ENCODE results near the gene PPM1B.

PPM1B gene

DNA sequence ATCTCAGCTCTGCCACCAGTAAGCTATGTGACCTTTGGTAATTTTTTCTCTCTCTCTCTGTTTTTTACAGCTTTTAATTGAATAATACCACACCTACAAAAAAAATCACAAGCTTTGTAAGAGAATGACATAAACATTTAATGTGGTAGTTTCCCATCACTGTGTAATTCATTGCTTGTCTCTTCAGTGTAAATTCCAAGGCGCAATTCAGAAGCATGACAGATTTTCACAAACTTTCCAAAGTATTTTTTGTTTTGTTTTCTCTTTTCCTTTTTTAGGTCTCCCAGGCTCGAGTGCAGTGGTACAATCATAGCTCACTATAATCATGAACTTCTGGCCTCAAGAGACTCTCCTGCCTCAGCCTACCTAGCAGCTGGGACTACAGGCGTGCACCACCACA lies 25.0 kb upstream of the PPM1B start:
- no peak overlapping the region for H3K27ac ChIP-seq (ENCODE audit: extremely low read depth, low read depth, low read length)
- TF ChIP-seq HIC1 (tag by site-specific recombination; IDR thresholded peaks at IDR 0.05) (no peak), ZNF837 (tag by site-specific recombination; IDR thresholded peaks at IDR 0.05) (no peak), ZNF350 (tag by site-specific recombination; IDR thresholded peaks at IDR 0.05) (no peak), ZNF701 (tag by site-specific recombination; IDR thresholded peaks at IDR 0.05) (no peak), ZNF548 (tag by site-specific recombination; IDR thresholded peaks at IDR 0.05) (no peak), WT1 (tag by site-specific recombination; IDR thresholded peaks at IDR 0.05) (no peak), HOXD13 (CRISPR knock-in tag; IDR thresholded peaks at IDR 0.05; ENCODE audit: borderline replicate concordance) (no peak), ZNF114 (tag by site-specific recombination; IDR thresholded peaks at IDR 0.05) (no peak), ZNF692 (tag by site-specific recombination; IDR thresholded peaks at IDR 0.05) (no peak), SCRT2 (tag by site-specific recombination; IDR thresholded peaks at IDR 0.05) (no peak), RBAK (tag by site-specific recombination; IDR thresholded peaks at IDR 0.05) (no peak), ZNF624 (tag by site-specific recombination; IDR thresholded peaks at IDR 0.05) (no peak), ZNF843 (tag by site-specific recombination; IDR thresholded peaks at IDR 0.05) (no peak), ZNF184 (tag by site-specific recombination; IDR thresholded peaks at IDR 0.05) (no peak), PATZ1 (tag by site-specific recombination; IDR thresholded peaks at IDR 0.05) (no peak), ZNF549 (tag by site-specific recombination; IDR thresholded peaks at IDR 0.05) (no peak)
- TF ChIP-seq, protein P1, sequence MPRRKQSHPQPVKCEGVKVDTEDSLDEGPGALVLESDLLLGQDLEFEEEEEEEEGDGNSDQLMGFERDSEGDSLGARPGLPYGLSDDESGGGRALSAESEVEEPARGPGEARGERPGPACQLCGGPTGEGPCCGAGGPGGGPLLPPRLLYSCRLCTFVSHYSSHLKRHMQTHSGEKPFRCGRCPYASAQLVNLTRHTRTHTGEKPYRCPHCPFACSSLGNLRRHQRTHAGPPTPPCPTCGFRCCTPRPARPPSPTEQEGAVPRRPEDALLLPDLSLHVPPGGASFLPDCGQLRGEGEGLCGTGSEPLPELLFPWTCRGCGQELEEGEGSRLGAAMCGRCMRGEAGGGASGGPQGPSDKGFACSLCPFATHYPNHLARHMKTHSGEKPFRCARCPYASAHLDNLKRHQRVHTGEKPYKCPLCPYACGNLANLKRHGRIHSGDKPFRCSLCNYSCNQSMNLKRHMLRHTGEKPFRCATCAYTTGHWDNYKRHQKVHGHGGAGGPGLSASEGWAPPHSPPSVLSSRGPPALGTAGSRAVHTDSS (tag by site-specific recombination; IDR thresholded peaks at IDR 0.05), result no peak
- TF ChIP-seq, protein P2, sequence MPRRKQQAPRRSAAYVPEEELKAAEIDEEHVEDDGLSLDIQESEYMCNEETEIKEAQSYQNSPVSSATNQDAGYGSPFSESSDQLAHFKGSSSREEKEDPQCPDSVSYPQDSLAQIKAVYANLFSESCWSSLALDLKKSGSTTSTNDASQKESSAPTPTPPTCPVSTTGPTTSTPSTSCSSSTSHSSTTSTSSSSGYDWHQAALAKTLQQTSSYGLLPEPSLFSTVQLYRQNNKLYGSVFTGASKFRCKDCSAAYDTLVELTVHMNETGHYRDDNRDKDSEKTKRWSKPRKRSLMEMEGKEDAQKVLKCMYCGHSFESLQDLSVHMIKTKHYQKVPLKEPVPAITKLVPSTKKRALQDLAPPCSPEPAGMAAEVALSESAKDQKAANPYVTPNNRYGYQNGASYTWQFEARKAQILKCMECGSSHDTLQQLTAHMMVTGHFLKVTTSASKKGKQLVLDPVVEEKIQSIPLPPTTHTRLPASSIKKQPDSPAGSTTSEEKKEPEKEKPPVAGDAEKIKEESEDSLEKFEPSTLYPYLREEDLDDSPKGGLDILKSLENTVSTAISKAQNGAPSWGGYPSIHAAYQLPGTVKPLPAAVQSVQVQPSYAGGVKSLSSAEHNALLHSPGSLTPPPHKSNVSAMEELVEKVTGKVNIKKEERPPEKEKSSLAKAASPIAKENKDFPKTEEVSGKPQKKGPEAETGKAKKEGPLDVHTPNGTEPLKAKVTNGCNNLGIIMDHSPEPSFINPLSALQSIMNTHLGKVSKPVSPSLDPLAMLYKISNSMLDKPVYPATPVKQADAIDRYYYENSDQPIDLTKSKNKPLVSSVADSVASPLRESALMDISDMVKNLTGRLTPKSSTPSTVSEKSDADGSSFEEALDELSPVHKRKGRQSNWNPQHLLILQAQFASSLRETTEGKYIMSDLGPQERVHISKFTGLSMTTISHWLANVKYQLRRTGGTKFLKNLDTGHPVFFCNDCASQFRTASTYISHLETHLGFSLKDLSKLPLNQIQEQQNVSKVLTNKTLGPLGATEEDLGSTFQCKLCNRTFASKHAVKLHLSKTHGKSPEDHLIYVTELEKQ (tag by site-specific recombination; IDR thresholded peaks at IDR 0.05; ENCODE audit: borderline replicate concordance), result no peak
- no peak overlapping the region for H3K4me3 ChIP-seq (ENCODE audit: low read depth, low read length)
- no peaks in the 10 kb centered on the region for H3K36me3 ChIP-seq (ENCODE audit: control insufficient read depth in 2 of 2, insufficient read depth in 1 of 2, low read length in 2 of 2)
- ChIA-PET CTCF (no interaction called here), POLR2A (no interaction called here)
- no peaks in the 10 kb centered on the region for H3K4me1 ChIP-seq (ENCODE audit: control insufficient read depth, insufficient read depth, low read length)
- no peaks in the 10 kb centered on the region for H3K9me3 ChIP-seq (ENCODE audit: control insufficient read depth, insufficient read depth, low read depth, low read length)
